GM19463 (cell line): ENCODE results near the gene GRB14.
"Not testable (repeated sequence)": the region's sequence is repeated elsewhere in the genome, so short reads cannot be mapped to it uniquely, and the experiment has no call there.

Experiments
- ATAC-seq: cut with Tn5 transposase; IDR thresholded peaks from one replicate; pipeline ENCODE4 v1.9.1; 2021; ENCODE audit warnings: mild to moderate bottlenecking, moderate library complexity; ENCODE audit not compliant: unreplicated experiment

GRB14 gene

DNA sequence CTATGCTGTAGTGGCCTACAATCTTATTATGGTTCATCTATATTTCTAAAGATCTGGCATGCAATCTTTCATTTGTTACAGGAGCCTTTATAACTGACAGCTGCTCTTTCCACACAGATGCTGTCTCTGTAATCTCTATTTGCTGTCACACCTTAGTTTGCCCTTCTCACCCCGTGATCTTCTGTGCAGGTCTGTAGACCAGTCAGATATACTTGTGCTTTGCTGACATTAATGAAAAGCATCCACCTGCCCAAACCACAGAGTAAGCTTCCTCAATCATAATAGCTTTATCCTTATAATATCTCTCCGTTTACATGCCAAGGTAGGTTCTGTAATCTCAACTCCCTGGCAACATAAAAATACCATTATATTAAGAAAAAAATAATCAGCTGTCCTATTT lies 122.4 kb downstream of the GRB14 start:
- ATAC-seq = no peak

DNA sequence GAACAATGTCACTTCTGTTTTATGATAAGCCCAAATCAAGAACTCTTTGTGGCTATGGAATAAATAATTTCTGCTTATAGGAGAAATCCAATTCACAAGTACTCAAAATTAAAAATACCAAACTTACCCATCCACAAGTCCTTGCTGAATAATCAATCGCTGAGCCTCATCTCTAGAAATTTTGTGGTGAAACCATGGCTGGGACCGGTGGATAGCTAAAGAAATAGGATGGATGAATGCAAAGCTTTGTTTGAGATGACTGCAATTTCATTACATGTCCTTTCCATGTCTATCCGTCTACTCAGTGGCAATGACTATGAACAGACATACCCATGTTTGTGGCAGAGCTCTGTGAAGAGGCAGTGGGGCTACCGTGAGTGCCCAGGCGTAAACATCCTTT lies 124.4 kb downstream of the GRB14 start:
- no peak for ATAC-seq

DNA sequence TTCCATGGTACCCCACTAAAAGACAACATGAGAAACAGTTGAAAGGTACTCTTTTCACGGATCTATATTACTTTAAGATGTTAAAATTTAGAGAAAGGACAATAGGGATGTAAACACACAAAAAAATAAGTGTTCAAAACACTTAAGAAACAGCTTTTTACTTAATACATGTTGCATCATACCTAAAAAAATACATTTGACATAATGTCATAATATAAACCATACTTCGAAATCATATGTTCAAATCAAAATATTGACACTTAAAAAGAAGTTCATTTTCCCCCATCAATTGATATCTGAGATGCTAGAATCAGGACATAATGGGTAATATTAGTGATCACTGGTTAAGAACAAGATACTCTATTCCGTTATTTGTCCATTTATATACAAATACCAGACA lies 124.9 kb downstream of the GRB14 start:
- no peak for ATAC-seq

DNA sequence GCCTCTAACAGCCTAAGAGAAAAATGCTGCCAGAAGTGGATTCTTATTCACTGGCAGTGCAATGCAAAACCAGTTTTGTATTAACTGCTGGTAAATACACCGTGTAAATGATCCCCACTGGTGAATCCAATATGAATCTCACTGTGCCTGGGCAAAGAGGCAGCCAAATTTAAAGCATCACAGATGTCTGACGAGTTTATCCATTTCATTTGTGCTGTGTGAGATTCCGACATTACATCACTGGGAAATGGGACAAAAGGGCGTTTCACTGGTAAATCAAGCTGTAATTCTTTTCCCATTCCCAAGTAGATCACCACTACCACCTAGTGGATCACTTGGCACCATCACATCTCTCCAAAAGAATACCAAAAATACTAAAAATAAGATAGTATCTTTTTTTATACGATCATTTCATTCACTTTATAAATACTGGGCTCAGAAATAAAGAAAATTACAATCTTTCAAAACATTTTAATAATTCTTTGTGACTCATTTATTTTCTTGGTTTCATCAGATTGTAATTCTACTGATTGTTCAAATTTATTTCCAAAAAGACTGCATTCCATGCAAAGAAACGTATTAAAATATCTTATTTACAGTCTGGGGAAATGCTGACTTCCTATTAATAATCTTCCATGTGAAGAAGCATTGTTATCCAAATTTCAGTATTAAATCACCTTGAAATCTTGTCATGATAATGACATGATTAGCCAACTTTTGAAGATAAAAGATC lies 125.6 kb downstream of the GRB14 start:
- no peak for ATAC-seq

DNA sequence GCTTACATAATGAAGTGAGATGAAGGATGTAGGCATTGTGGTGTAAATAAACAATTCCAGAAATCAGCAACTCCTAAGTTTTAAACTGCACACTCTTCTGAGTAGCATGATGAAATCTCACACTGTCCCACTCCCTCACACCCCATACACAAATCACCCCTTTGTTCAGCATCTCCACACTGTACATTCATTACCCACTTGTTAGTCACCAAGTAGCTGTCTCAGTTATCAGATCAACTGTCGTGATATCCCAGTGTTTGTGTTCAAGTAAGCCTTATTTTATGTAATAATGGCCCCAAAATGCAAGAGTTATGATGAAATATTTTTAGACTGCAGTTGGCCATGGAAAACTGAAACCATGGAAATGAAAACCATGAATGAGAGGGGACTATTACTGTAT lies 135.7 kb downstream of the GRB14 start:
- ATAC-seq = no peak

DNA sequence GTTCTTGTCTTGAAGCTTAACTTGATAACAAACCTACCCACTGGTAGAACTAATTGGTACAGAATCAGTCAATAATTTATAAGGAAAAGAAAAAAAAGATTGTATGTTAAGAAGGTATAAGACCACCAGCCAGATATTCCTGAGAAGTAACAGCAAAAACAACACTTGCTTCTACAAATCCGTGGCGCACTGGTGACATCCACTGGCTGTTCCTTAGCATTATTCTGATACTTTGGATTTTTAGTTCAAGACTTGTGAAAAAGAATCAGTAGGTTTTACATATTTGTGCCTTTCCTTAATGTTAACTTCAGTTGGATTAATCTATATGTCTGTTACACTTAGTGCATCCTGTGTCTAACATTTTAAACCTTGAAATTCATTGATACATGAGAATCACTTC lies 141.8 kb downstream of the GRB14 start:
- ATAC-seq = no peak

DNA sequence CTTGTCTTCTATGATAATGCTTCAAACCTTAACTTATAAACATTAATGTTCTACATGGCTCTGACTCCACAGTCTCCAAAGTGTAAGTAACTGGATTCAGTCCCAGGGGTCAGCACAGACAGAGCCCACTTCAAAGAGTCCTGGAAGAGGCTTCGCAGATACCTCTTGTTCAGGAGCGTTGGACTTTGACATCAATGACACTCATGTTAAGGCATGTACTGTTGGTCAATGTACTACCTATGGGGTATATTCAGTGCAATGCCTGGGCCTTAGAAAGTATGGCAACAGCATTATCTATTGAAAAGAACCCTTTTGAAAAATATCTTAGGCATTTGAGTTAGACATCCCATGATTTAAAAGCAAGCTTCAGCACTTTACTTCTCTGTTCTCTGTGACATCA lies 143.1 kb downstream of the GRB14 start:
- no peak for ATAC-seq

DNA sequence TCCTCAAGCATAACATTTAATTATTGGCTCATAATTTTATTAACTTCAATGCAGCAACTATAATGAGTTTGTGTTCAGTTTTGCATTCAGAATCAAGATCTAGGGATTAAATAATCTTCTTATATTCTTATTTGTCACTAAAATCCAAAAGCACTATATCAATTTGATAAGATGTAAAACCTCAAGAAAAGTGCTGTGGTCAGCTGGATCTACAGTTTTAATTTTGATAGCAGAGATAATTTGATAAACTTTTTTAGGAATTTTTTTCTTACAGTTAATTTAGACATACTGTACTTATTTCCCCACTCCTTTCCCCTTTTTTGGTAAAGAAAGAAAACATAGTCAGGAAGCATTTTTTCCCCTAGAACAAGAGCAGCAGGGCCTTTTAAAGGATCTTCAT lies 146.4 kb downstream of the GRB14 start:
- ATAC-seq = no peak

DNA sequence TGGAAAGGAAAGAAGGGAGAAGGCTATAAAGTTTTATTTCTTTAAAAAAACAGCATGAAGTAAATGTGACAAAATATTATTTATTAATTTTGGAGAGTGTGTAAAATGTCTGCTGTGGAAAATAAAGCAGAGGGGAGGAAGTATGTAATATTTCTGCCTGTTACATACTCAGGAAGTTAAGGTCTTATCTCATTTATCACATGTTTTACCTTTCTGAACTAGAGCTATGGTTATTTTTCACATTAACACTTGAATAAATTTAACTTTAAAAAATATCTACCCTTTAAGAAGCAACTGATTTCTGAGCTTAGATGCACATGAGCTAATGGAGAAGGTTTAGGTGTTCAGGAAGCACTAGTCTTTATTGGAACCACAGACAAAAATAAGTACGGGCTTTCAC lies 148.3 kb downstream of the GRB14 start:
- ATAC-seq = no peak

DNA sequence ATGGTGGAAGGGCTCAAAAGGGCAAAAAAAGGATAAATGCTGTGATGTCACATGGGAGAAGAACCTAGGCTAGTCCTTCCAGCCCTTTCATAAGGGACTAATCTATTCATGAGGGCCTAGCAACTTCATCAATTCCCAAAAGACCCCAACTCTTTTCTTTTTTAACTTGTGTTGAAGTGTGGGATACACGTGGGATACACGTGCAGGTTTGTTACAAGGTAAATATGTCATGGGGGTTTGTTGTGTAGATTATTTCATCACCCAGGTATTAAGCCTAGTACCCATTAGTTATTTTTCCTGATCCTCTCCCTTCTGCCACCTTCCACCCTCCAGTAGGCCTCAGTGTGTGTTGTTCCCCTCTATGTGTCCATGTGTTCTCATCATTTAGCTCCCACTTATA lies 156.2 kb downstream of the GRB14 start:
- not testable (repeated sequence) for ATAC-seq

DNA sequence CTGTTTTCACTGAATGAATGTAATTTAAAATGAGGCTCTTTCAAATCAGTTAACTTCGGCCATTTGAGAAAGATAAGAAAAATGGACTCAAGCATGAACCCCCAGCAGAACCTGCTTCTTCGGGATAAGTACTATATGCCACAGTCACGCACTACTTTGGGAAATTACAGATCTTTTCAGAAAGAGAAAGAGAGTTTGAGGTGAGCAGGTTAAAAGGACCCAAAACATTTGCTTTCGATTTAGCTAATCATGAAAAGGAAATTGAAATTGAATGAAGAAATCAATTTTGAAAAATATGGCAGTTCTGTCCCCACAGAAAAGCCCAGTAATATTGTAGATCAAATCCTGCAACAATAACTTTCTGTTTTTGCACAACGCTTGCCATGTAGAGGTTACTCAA lies 156.9 kb downstream of the GRB14 start:
- ATAC-seq = no peak

DNA sequence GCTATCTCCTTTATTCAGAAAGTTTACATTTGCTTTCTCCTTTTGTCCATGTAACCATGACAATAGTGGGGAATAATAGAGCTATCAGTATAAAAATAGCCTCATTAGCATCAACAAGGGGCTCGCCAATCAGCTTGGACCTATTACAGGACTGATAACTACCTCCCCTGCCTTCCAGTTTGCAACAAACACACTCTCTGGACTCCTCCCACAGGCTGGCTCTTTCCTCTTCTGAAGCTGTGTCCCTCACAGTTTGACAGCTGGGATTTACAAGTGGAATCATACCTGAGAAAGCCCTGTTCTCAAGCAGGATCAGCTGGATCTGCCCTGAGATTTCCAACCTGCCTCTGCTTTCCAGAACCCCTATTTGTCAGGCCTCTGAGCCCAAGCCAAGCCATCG lies 162.5 kb downstream of the GRB14 start:
- ATAC-seq = no peak

DNA sequence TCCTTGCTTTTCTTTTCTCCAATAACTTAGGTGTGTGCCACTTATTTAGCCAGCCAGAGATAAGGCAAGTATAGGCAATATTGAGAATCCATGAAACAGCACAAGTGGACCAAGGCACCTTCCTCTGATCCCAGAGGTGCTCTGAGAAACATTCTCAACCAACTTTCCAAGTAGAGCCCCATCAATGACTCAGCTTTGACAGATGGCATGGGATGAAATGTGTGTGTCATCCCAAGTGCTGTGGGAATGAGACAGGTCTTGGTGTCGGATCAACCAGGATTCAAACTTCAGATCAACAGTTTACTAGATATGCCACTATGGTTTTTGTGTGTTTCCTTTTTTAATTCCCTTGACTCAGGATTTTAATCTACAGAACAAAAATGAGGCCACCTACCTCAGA lies 164.0 kb downstream of the GRB14 start:
- no peak for ATAC-seq

DNA sequence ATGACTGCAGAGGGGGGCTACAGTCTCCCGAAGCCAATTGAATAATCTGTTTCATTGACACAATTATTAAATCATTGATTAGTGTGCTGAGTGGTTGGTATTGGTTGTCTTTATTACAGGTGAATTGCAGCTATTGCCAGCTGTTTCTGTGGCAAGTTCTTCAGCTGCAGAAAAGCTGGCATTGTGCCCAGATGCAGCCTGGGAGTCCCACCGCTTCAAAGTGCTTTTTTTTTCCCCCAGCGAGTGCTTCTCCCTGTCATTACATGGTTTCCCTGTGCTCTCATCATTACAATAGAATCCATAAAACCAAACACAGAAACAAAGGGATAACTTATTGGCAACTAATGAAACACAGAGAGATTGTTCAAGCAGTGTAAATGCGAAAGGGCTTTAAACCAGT lies 164.7 kb downstream of the GRB14 start:
- no peak for ATAC-seq

DNA sequence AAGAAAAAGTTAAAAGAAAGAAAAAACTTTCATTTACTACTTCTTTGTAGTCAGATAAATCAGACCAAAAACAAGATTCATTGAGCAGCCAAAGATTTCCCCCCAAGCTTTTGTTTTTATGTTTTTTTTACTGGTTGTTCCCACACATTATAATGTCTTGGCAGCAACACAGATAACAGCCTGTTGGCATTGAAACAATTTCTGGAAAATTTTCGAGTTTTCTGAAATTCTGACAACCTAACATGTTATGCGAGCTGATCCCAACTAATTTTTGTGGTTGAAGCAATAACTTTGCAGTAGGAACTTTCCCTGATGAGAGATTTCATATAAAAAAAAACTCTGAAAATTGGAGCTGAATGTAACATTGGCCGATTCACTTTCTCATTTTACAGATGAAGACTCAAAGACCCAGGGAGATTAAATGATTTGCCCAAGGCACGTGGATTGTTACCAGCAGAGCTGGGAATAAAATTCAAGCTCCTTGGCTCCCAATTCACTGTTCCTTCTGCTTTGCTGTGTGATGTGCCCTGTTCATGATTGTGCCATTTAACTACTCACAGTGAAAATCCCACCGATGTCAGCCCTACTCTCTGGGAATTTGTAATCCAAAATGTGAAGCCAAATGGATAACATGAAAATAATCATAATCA lies 167.5 kb downstream of the GRB14 start:
- no peak for ATAC-seq

DNA sequence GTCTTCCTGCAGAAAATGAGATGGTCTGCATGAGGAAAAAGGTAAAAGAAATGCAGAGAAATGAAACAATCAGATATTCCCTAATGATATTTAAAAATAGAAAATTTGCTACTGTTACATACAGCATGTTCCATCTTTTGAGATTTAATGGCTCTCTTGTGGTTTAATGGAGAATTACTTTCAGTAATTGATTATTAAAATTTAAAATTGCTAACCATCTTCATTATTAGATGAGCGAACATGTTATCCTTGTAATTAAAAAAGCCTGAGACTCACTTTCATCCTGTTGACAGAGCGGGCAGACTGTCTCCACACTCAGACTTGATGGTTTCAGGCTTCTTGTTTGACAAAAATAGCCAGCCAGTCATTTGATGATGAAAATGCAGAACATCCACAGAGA lies 171.0 kb downstream of the GRB14 start:
- no peak for ATAC-seq

DNA sequence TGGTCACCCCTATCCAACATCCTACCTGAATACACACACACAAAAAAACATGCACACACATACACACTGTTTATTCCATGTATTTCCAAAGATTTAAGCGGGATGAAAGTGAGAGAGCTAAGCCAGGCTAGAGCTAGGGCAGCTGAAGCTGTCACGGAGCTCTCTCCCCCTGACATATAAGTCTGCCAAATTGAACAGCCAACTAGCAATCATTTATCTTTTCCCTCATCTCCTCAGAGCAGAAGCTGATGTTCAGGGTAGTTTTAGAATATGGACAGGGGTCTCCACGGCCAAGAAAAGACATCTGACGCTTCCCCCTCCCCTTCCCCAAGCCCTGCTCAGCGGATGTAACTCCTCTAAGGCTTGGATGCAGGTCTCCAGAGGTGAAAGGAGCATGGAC lies 171.6 kb downstream of the GRB14 start:
- no peak for ATAC-seq

DNA sequence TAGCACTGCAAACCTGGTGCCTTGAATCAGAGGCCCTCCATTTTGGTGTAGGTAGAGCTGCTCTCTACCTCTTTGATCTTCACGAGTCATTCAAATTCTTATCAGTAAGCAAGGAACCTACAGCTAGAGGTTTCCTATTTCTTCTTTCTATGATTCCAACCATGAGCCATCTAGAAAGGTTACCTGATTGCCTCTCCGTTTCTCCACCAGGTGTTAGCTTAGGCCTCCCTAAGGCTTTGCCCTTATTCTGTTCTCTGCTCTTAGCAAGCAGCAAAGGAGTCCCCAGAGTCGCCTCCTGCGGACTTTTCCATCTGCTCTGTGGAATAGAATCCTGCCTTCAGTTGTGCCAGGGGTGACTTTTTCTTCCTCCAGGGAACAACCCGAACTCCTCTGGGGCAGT lies 173.6 kb downstream of the GRB14 start:
- no peak for ATAC-seq
